GM12878 (cell line): Measurements from ENCODE around the gene CDC37. TPM values are rescaled to one million over a fixed set of nuclear protein-coding genes. Genes with fewer than 3 reads are reported as not detected.

Experiments
- ATAC-seq: fragments of 200-7000 bp; cut with Tn5 transposase; 3 replicates; pipeline ENCODE4 v1.9.1; 2020; ENCODE audit warnings: mild to moderate bottlenecking, moderate library complexity
- BruUV-seq: library from RNA; stranded (reverse); fragments of 400-500 nt; replicated peaks from 2 replicates; lab custom pipeline; 2021; lab: Mats Ljungman, UMichigan
- CTCF ChIA-PET: fragments of 300-600 bp; sonication (Branson Sonifier 250); formaldehyde crosslinking; extraction: SDS; loops from one replicate; lab custom pipeline; 2021; ENCODE audit warnings: inconsistent platforms; lab: Yijun Ruan, JAX
- POLR2A ChIA-PET: fragments of 350-600 bp; formaldehyde crosslinking; extraction: SDS; loops from one replicate; lab custom pipeline; 2021; ENCODE audit warnings: inconsistent platforms; lab: Charles Lee
- RAD21 ChIA-PET: fragments of 300-600 bp; sonication (Branson Sonifier 250); formaldehyde crosslinking; loops from one replicate; lab custom pipeline; 2023; ENCODE audit warnings: antibody characterized with exemption; ENCODE audit not compliant: unreplicated experiment; lab: Charles Lee
- SMC1A ChIA-PET: fragments of 300-600 bp; sonication (Branson Sonifier 250); formaldehyde crosslinking; loops from one replicate; lab custom pipeline; 2023; ENCODE audit not compliant: unreplicated experiment, uncharacterized antibody; lab: Charles Lee
- DNase-seq: peaks from one replicate; pipeline ENCODE4 v3.0.0-alpha.2; 2011; ENCODE audit warnings: low read depth, low spot score
- FAIRE-seq: peaks from 3 replicates; lab custom pipeline; 2011; peaks lifted over from hg19 to GRCh38; lab: Jason Lieb, UNC
- H2AFZ ChIP-seq: 2 replicates; pipeline ENCODE4 v1.6.0; 2011; ENCODE audit warnings: low read depth, low read length, control low read depth; ENCODE audit not compliant: control insufficient read depth
- H3K27ac ChIP-seq: 2 replicates; pipeline ENCODE4 v1.5.1; 2011; ENCODE audit warnings: control low read depth; ENCODE audit not compliant: control insufficient read depth, insufficient read depth
- H3K27me3 ChIP-seq, 2 experiments: replicated peaks in 1 of 2; 2 replicates each; pipeline versions ENCODE4 v1.6.0 to v1.6.1; 2011; ENCODE audit warnings: low read length in 1 of 2; ENCODE audit not compliant: control insufficient read depth in 2 of 2, insufficient read depth in 2 of 2
- H3K36me3 ChIP-seq, 2 experiments: 2 replicates each; pipeline ENCODE4 v1.5.1; 2011; ENCODE audit warnings: low read length in 1 of 2; ENCODE audit not compliant: control insufficient read depth in 2 of 2, insufficient read depth in 2 of 2
- H3K4me1 ChIP-seq: 2 replicates; pipeline ENCODE4 v1.6.1; 2011; ENCODE audit warnings: mild to moderate bottlenecking, low read length, moderate library complexity, mixed read lengths; ENCODE audit not compliant: control insufficient read depth, insufficient read depth
- H3K4me2 ChIP-seq: 2 replicates; pipeline ENCODE4 v1.6.0; 2011; ENCODE audit warnings: control low read depth; ENCODE audit not compliant: control insufficient read depth, insufficient read depth
- H3K4me3 ChIP-seq: fragments of 200-600 bp; sonication (generic); 2 replicates; pipeline ENCODE4 v1.5.1; 2016
- H3K79me2 ChIP-seq: 2 replicates; pipeline ENCODE4 v1.6.0; 2011; ENCODE audit warnings: low read length; ENCODE audit not compliant: control insufficient read depth, insufficient read depth
- H3K9ac ChIP-seq: 2 replicates; pipeline ENCODE4 v1.8.0; 2011; ENCODE audit warnings: low read length, control low read depth, mixed read lengths; ENCODE audit not compliant: control insufficient read depth, insufficient read depth
- H3K9me3 ChIP-seq: replicated peaks from 3 replicates; pipeline ENCODE4 v1.5.1; 2011; ENCODE audit warnings: mild to moderate bottlenecking, low read length; ENCODE audit not compliant: control insufficient read depth, insufficient read depth
- H4K20me1 ChIP-seq: 2 replicates; pipeline ENCODE4 v1.6.0; 2011; ENCODE audit not compliant: control insufficient read depth, insufficient read depth
- ATF3 ChIP-seq: IDR thresholded peaks from 2 replicates; pipeline ENCODE4 v1.6.1; 2011; ENCODE audit warnings: low read depth, mild to moderate bottlenecking, low read length, moderate library complexity, borderline replicate concordance; ENCODE audit errors: extremely low read depth
- BCL3 ChIP-seq: IDR thresholded peaks from 2 replicates; pipeline ENCODE4 v1.6.1; 2011; ENCODE audit warnings: borderline replicate concordance, low read depth, mild to moderate bottlenecking, moderate library complexity, low read length; ENCODE audit not compliant: insufficient read depth, poor library complexity, severe bottlenecking
- CHD4 ChIP-seq: fragments of 200-600 bp; sonication (generic); IDR thresholded peaks from 2 replicates; pipeline ENCODE4 v1.6.1; 2016; ENCODE audit warnings: mild to moderate bottlenecking
- EGR1 ChIP-seq, 2 experiments: IDR thresholded peaks; 1 replicate in 1 of 2; 2 replicates in 1 of 2; pipeline ENCODE4 v1.6.1; 2011 to 2012; ENCODE audit warnings: low read depth in 2 of 2, low read length in 2 of 2, borderline replicate concordance in 1 of 2, mild to moderate bottlenecking in 1 of 2, moderate library complexity in 1 of 2
- ESRRA ChIP-seq: IDR thresholded peaks from 2 replicates; pipeline ENCODE4 v1.6.1; 2012; ENCODE audit warnings: mild to moderate bottlenecking, low read length, improper control_type of control experiment
- IKZF2 ChIP-seq, 2 experiments: fragments of 450-650 bp; IDR thresholded peaks; 2 replicates each; pipeline ENCODE4 v1.6.1; 2017; ENCODE audit warnings: mild to moderate bottlenecking in 2 of 2, moderate library complexity in 2 of 2
- MXI1 ChIP-seq: fragments of 150-350 bp; IDR thresholded peaks from 2 replicates; pipeline ENCODE4 v1.6.1; 2011; ENCODE audit warnings: low read depth, mild to moderate bottlenecking, inconsistent platforms, low read length, improper control_type of control experiment
- NFXL1 ChIP-seq: fragments of 450-650 bp; IDR thresholded peaks from 2 replicates; pipeline ENCODE4 v1.6.1; 2017; ENCODE audit warnings: antibody characterized with exemption, mild to moderate bottlenecking, borderline replicate concordance
- NR2C1 ChIP-seq: fragments of 450-650 bp; IDR thresholded peaks from 2 replicates; pipeline ENCODE4 v1.6.1; 2017; ENCODE audit warnings: antibody characterized with exemption, mild to moderate bottlenecking, moderate library complexity
- RAD21 ChIP-seq: IDR thresholded peaks from 2 replicates; pipeline ENCODE4 v1.6.1; 2011; ENCODE audit warnings: mild to moderate bottlenecking, low read depth, low read length, moderate library complexity; ENCODE audit not compliant: insufficient read depth
- SIN3A ChIP-seq: IDR thresholded peaks from 2 replicates; pipeline ENCODE4 v1.6.1; 2012; ENCODE audit warnings: low read depth, low read length, improper control_type of control experiment
- SRF ChIP-seq, 2 experiments: IDR thresholded peaks; 2 replicates each; pipeline ENCODE4 v1.6.1; 2011; ENCODE audit warnings: low read depth in 2 of 2, low read length in 2 of 2, mild to moderate bottlenecking in 1 of 2, moderate library complexity in 1 of 2
- SUZ12 ChIP-seq: fragments of 200-600 bp; sonication (generic); IDR thresholded peaks from one replicate; pipeline ENCODE4 v1.6.1; 2018; ENCODE audit warnings: antibody characterized with exemption, mild to moderate bottlenecking; ENCODE audit not compliant: unreplicated experiment
- TCF12 ChIP-seq: IDR thresholded peaks from 2 replicates; pipeline ENCODE4 v1.6.1; 2011; ENCODE audit warnings: low read depth, mild to moderate bottlenecking, low read length
- ZNF384 ChIP-seq: IDR thresholded peaks from 2 replicates; pipeline ENCODE4 v1.6.1; 2012; ENCODE audit warnings: low read depth, mild to moderate bottlenecking, low read length, improper control_type of control experiment, borderline replicate concordance
- ZSCAN29 ChIP-seq: fragments of 450-650 bp; IDR thresholded peaks from 2 replicates; pipeline ENCODE4 v1.6.1; 2017; ENCODE audit warnings: mild to moderate bottlenecking, moderate library complexity
- WGBS: methylation state at CpG from one replicate; pipeline ENCODE4 v1.1.6; 2016; ENCODE audit warnings: low lambda C conversion rate; ENCODE audit not compliant: insufficient replicate concordance, insufficient coverage; ENCODE audit errors: missing lambda C conversion rate; 5-methylcytosine and 5-hydroxymethylcytosine counted together
- in situ Hi-C: fragments of 300-500 bp; cut with MboI; formaldehyde crosslinking; loops from 9 replicates; pipeline ENCODE4 v1.14.3; 2018; ENCODE audit warnings: mixed read lengths
- intact Hi-C: fragments of 100-400 bp; cut with micrococcal nuclease; formaldehyde crosslinking; loops from one replicate; pipeline ENCODE4 v1.14.2; 2022; ENCODE audit not compliant: unreplicated experiment
- polyA plus RNA-seq, 11 experiments: library from polyadenylated mRNA; depleted of rRNA in 4 of 11; unstranded in 6 of 11; stranded (reverse) in 5 of 11; fragments of >200 nt; fragmentation: Nextera tagmentation in 4 of 11; fragmentation: Illumina TruSeq in 1 of 11; extraction: Ambion mirVana in 4 of 11; extraction: Trizol in 1 of 11; gene quantifications; 1 replicate in 1 of 11; 2 replicates in 10 of 11; pipeline versions ENCODE4 v1.2.1 to v1.2.3, GENCODE V29; 2011 to 2016; ENCODE audit warnings: inconsistent platforms in 2 of 11, missing spikeins in 2 of 11, low read depth in 1 of 11
- total RNA-seq, 4 experiments: library from RNA; depleted of rRNA in 3 of 4; stranded (reverse); fragments of >200 nt in 3 of 4; fragmentation: Illumina TruSeq in 1 of 4; extraction: Trizol in 1 of 4; gene quantifications; 2 replicates each; pipeline versions ENCODE4 v1.2.1 to v1.2.3, GENCODE V29; 2013 to 2021
- TF ChIP-seq, protein P1 (sequence below): IDR thresholded peaks from 2 replicates; pipeline ENCODE4 v1.6.1; 2012; ENCODE audit warnings: low read length, inconsistent platforms

CDC37 gene
- total and polyA plus RNA-seq, 10 of the 15 experiments (the other 5 are each of a cell fraction or from before 2014, with no cell fraction given): 4.7 to 265 (median 176) TPM

DNA sequence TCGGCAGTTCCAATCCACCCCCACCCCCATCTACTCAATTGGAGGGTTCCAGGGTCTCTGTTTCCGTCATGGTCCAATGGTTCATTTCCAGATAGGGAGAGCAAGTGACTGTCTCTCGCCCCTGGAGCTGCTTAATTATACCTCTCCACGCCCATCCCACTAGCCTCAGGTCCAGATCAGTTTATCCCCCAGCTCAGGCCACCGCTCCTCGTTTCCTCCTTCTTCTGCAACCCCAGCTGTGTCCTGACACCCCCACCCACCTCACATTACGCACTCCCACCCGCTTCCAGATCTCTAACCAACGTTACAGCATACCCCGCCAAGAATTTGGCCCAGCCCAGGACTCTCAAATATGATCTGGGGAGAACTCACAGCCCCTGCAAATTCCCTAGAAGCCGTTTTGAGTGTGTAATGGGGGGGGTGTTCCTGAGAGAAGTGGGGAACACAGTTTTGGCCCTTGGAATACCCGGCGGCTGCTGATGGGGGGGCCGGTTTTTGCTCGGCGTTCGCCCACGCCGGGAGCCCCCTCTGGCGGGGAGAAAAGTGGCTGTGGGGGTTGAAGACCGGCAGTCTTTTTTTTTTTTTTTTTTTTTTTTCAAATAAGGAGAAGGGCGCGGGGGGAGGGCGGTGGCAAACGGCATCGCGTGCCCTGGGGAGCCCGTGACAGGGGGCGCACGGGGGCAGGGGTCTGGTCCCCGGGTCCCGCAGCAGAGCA is 15.3 kb upstream of the CDC37 start:
- FAIRE-seq: no peak
- TF ChIP-seq MXI1: no peak
- TF ChIP-seq SRF (IDR thresholded peaks at IDR 0.05; ENCODE audit: low read depth in 2 of 2, low read length in 2 of 2): peak in 1 of 2 experiments; percentile 29; a peak in 1 of 4 replicates
- TF ChIP-seq BCL3: no peak
- no peak for TF ChIP-seq ATF3
- TF ChIP-seq IKZF2 (IDR thresholded peaks at IDR 0.05): 0 out of 4 replicates have a peak, but pooled peaks have one; percentile 7 to 12
- no peak for TF ChIP-seq TCF12
- TF ChIP-seq CHD4: no peak
- no peak for TF ChIP-seq SUZ12
- TF ChIP-seq EGR1 (IDR thresholded peaks at IDR 0.05; ENCODE audit: borderline replicate concordance in 1 of 2, low read depth in 2 of 2, low read length in 2 of 2): peak in 1 of 2 experiments; percentile 79; a peak in 1 of 3 replicates
- no peak for TF ChIP-seq ESRRA
- TF ChIP-seq SIN3A: no peak
- TF ChIP-seq ZSCAN29: no peak
- TF ChIP-seq ZNF384: peak; percentile 87
- TF ChIP-seq, protein P1, sequence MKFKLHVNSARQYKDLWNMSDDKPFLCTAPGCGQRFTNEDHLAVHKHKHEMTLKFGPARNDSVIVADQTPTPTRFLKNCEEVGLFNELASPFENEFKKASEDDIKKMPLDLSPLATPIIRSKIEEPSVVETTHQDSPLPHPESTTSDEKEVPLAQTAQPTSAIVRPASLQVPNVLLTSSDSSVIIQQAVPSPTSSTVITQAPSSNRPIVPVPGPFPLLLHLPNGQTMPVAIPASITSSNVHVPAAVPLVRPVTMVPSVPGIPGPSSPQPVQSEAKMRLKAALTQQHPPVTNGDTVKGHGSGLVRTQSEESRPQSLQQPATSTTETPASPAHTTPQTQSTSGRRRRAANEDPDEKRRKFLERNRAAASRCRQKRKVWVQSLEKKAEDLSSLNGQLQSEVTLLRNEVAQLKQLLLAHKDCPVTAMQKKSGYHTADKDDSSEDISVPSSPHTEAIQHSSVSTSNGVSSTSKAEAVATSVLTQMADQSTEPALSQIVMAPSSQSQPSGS: no peak
- TF ChIP-seq NR2C1: no peak
- peak; percentile 38; the same call in 1 of the 2 replicates for TF ChIP-seq RAD21
- TF ChIP-seq NFXL1: no peak

More for the DNA sequence above, 15.3 kb upstream of the CDC37 start:
- H3K9ac ChIP-seq: no peak overlapping the region
- DNase-seq (no peak), ATAC-seq (no peak)
- POLR2A ChIA-PET: interaction anchor here (0.5 to 7.8 kb wide), 8 partner anchors 8 to 148 kb away, joined by 3 to 122 read pairs (median 5); partner anchors contain the start of genes CDC37, ICAM1 and TYK2
- H3K36me3 ChIP-seq: no peaks in the 10 kb centered on the region
- no peak overlapping the region for H3K4me3 ChIP-seq
- H4K20me1 ChIP-seq: no peaks in the 10 kb centered on the region; the same call in 1 of the 2 replicates
- intact Hi-C loops: loop anchor here (10.0 kb wide), 1 partner anchor 236 kb away; the partner anchor contains the start of gene ILF3
- H3K27ac ChIP-seq: no peak overlapping the region
- H3K9me3 ChIP-seq: peaks cover 2% of the 10 kb centered on the region; the same call in 2 of the 3 replicates
- H3K27me3 ChIP-seq: peaks cover 0 to 17% of the 10 kb centered on the region in 2 experiments; a peak in 3 of 4 replicates
- RAD21 ChIA-PET: interaction anchor here (0.8 to 10.2 kb wide), 11 partner anchors 9 to 281 kb away, joined by 3 to 209 read pairs (median 4); partner anchors contain the start of genes CDC37 and DNMT1
- no peak overlapping the region; the same call in 1 of the 2 replicates for H2AFZ ChIP-seq
- no peaks in the 10 kb centered on the region for H3K79me2 ChIP-seq
- CTCF ChIA-PET: interaction anchor here (1.0 to 28.5 kb wide), 7 partner anchors 7 to 168 kb away, joined by 3 to 1053 read pairs (median 4); partner anchors contain the start of genes CDC37, ICAM1 and PDE4A
- no TSS peak for BruUV-seq
- peaks cover 47% of the 10 kb centered on the region for H3K4me1 ChIP-seq
- H3K4me2 ChIP-seq: peak overlapping the region; percentile 74
- 5% methylated on average over 26 of the region's 32 CpGs for WGBS
- SMC1A ChIA-PET: interaction anchor here (1.0 to 16.0 kb wide), 5 partner anchors 10 to 148 kb away, joined by 3 to 364 read pairs (median 6); partner anchors contain the start of genes CDC37, ICAM1 and PDE4A
- in situ Hi-C loops: no loop called here
